ENCODE results near the gene THTPA. TPM values are rescaled to one million over a fixed set of nuclear protein-coding genes. Genes with fewer than 3 reads are reported as not detected.

Gene THTPA
- total and polyA plus RNA-seq, 2 donors (not counting 1 experiment from before 2014, with no cell fraction given), result 17.0 to 21.4 TPM

DNA sequence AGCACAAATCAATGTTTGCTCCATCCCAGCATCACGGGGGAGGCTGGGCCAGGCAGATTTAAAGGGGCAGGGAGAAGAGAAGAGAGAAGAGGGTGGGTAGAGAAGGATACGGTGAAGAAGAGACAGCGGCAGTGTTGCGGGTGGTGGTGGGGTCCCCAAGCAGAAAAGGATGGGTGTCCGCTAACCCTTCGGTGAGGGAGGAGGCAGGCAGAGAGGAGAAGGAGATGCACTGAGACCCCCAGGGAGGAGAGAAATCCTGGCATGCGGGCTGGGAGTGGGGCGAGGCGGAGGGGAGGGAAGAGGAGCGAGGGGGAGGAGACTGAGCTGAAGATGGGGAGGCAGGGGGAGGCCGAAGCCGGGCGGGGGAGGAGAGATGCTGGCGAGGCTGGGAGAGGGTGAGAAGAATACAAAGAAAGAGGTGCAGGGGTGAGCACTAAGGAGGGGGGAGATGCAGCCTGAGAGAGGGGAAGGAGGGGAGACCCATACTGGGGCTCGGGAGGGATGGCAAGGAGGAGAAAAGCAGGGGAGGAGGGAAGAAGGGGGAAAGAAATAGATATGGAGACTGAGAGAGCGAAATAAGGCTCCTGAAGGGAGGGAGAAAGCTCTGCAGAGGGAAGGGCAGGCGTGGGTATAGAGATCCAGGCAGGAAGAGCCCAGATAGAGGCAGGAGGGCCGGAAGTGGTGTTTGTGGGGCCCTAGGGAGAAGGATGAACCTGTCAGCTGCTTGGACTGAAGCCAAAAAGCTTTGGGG is 22.7 kb downstream of the THTPA start, which contains the start of gene JPH4:
Gene JPH4 (minus strand): TSS at position 231 of the 751 bp plus-strand sequence. CDS start 1,337 bp downstream, outside the sequence.
- Histone ChIP-seq H2AFZ (ENCODE audit: insufficient read depth, low read depth, low read length, poor library complexity, severe bottlenecking) (peak within 1 kb of the TSS; percentile 58), H4K20me1 (ENCODE audit: control insufficient read depth, insufficient read depth, low read length, poor library complexity, severe bottlenecking) (no peaks in the 10 kb centered on the region), H3K4me3 (ENCODE audit: control extremely low read depth in 1 of 5, extremely low read depth in 1 of 5, insufficient read depth in 1 of 5, low read depth in 2 of 5, low read length in 4 of 5) (no peak within 1 kb of the TSS), H3K9ac (ENCODE audit: low read length) (no peak within 1 kb of the TSS), H3K4me2 (replicated peaks; ENCODE audit: low read depth, low read length, poor library complexity, severe bottlenecking) (peak within 1 kb of the TSS; percentile 75), H3K27ac (ENCODE audit: low read length in 2 of 2) (no peak within 1 kb of the TSS), H3K36me3 (replicated peaks in 1 of 2; ENCODE audit: control extremely low read depth in 1 of 2, control insufficient read depth in 1 of 2, extremely low read depth in 1 of 2, insufficient read depth in 2 of 2, low read length in 1 of 2) (no peaks in the 10 kb centered on the region), H3K79me2 (ENCODE audit: control insufficient read depth, insufficient read depth, low read length) (no peaks in the 10 kb centered on the region), H3K9me3 (ENCODE audit: control extremely low read depth in 1 of 3, control insufficient read depth in 2 of 3, insufficient read depth in 1 of 3, low read length in 2 of 3) (peaks cover 0 to 17% (median 0%) of the 10 kb centered on the region in 3 donors), H3K4me1 (ENCODE audit: control insufficient read depth in 2 of 2, insufficient read depth in 2 of 2, low read length in 2 of 2) (peaks cover 20 to 27% of the 10 kb centered on the region in 2 donors), H3K27me3 (replicated peaks in 1 of 4; ENCODE audit: control extremely low read depth in 1 of 4, control insufficient read depth in 3 of 4, insufficient read depth in 4 of 4, low read length in 3 of 4) (peaks cover 0 to 56% (median 26%) of the 10 kb centered on the region in 4 experiments)
- DNase-seq (peak; percentile 8), ATAC-seq (ENCODE audit: low read depth) (no peak)
- intact Hi-C loops (cut with micrococcal nuclease), result no loop called here
- CTCF ChIA-PET, result interaction anchor here (0.7 kb wide), 1 partner anchor 15 kb away, joined by 3 read pairs; no protein-coding TSS in a partner anchor
- Mint-ChIP-seq H3K9me3 (ENCODE audit: insufficient read depth) (no peaks in the 10 kb centered on the region), H3K27ac (no peak within 1 kb of the TSS), H3K4me1 (peaks cover 16% of the 10 kb centered on the region), H3K27me3 (peaks cover 57% of the 10 kb centered on the region), H3K4me3 (peak within 1 kb of the TSS; percentile 26)
- WGBS (ENCODE audit: insufficient coverage), result 42% methylated on average over 17 of the region's 18 CpGs
- POLR2A ChIA-PET, result interaction anchor here (0.6 kb wide), 1 partner anchor 25 kb away, joined by 7 read pairs; no protein-coding TSS in a partner anchor
- no peak for TF ChIP-seq EZH2 (IDR thresholded peaks at IDR 0.05; ENCODE audit: borderline replicate concordance, insufficient read depth, low read depth, low read length, poor library complexity, severe bottlenecking)
- TF ChIP-seq, protein P1, sequence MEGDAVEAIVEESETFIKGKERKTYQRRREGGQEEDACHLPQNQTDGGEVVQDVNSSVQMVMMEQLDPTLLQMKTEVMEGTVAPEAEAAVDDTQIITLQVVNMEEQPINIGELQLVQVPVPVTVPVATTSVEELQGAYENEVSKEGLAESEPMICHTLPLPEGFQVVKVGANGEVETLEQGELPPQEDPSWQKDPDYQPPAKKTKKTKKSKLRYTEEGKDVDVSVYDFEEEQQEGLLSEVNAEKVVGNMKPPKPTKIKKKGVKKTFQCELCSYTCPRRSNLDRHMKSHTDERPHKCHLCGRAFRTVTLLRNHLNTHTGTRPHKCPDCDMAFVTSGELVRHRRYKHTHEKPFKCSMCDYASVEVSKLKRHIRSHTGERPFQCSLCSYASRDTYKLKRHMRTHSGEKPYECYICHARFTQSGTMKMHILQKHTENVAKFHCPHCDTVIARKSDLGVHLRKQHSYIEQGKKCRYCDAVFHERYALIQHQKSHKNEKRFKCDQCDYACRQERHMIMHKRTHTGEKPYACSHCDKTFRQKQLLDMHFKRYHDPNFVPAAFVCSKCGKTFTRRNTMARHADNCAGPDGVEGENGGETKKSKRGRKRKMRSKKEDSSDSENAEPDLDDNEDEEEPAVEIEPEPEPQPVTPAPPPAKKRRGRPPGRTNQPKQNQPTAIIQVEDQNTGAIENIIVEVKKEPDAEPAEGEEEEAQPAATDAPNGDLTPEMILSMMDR (IDR thresholded peaks at IDR 0.05), result no peak

DNA sequence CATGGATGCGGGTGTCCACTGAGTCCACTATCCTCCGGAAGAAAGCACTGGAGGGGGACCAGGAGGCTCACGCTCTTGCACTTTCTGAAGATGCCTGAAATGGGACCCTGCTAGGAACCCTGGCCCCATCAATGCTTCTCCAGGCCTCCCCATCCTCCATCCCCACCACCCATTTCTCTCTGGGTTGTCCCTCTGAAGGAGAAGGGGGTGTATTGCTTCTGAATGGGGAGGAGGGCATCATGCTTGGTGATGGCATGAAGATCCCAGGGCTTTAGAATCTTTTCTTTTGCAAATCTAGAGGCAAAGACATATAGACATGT is 23.2 kb downstream of the THTPA start:
- Histone ChIP-seq H3K27ac (ENCODE audit: low read length in 2 of 2) (no peak overlapping the region), H3K9me3 (ENCODE audit: control extremely low read depth in 1 of 3, control insufficient read depth in 2 of 3, insufficient read depth in 1 of 3, low read length in 2 of 3) (peaks cover 0 to 17% (median 0%) of the 10 kb centered on the region in 3 donors), H4K20me1 (ENCODE audit: control insufficient read depth, insufficient read depth, low read length, poor library complexity, severe bottlenecking) (no peaks in the 10 kb centered on the region), H3K4me3 (ENCODE audit: control extremely low read depth in 1 of 5, extremely low read depth in 1 of 5, insufficient read depth in 1 of 5, low read depth in 2 of 5, low read length in 4 of 5) (no peak overlapping the region), H3K4me1 (ENCODE audit: control insufficient read depth in 2 of 2, insufficient read depth in 2 of 2, low read length in 2 of 2) (peaks cover 20 to 27% of the 10 kb centered on the region in 2 donors), H3K9ac (ENCODE audit: low read length) (no peak overlapping the region), H3K36me3 (replicated peaks in 1 of 2; ENCODE audit: control extremely low read depth in 1 of 2, control insufficient read depth in 1 of 2, extremely low read depth in 1 of 2, insufficient read depth in 2 of 2, low read length in 1 of 2) (no peaks in the 10 kb centered on the region), H3K4me2 (replicated peaks; ENCODE audit: low read depth, low read length, poor library complexity, severe bottlenecking) (no peak overlapping the region), H3K27me3 (replicated peaks in 1 of 4; ENCODE audit: control extremely low read depth in 1 of 4, control insufficient read depth in 3 of 4, insufficient read depth in 4 of 4, low read length in 3 of 4) (peaks cover 0 to 56% (median 26%) of the 10 kb centered on the region in 4 experiments), H2AFZ (ENCODE audit: insufficient read depth, low read depth, low read length, poor library complexity, severe bottlenecking) (no peak overlapping the region), H3K79me2 (ENCODE audit: control insufficient read depth, insufficient read depth, low read length) (no peaks in the 10 kb centered on the region)
- H3K4me1 Mint-ChIP-seq, result peaks cover 16% of the 10 kb centered on the region
- H3K27ac Mint-ChIP-seq, result no peak overlapping the region
- no peak overlapping the region for H3K4me3 Mint-ChIP-seq
- DNase-seq, result no peak
- peaks cover 60% of the 10 kb centered on the region for H3K27me3 Mint-ChIP-seq
- no peaks in the 10 kb centered on the region for H3K9me3 Mint-ChIP-seq (ENCODE audit: insufficient read depth)
- intact Hi-C loops (cut with micrococcal nuclease), result no loop called here
- ChIA-PET CTCF (no interaction called here), POLR2A (interaction anchor here (0.6 kb wide), 1 partner anchor 25 kb away, joined by 7 read pairs; no protein-coding TSS in a partner anchor)
- 88% methylated on average over 3 of the region's 3 CpGs for WGBS (ENCODE audit: insufficient coverage)
- no peak for ATAC-seq (ENCODE audit: low read depth)
- no peak for TF ChIP-seq EZH2 (IDR thresholded peaks at IDR 0.05; ENCODE audit: borderline replicate concordance, insufficient read depth, low read depth, low read length, poor library complexity, severe bottlenecking)
- TF ChIP-seq, protein P1 (IDR thresholded peaks at IDR 0.05), result no peak
